Endodermal cell (in vitro differentiated cells): ENCODE measurements around the gene CIT. TPM values are rescaled to one million over a fixed set of nuclear protein-coding genes. Genes with fewer than 3 reads are reported as not detected.

Source experiments
- DNase-seq: peaks from one replicate; pipeline ENCODE4 v3.0.0-alpha.2; 2017
- H3K27ac ChIP-seq: 2 replicates; pipeline ENCODE4 v1.5.1; 2013; ENCODE audit warnings: mild to moderate bottlenecking, low read depth, low read length, moderate library complexity
- H3K27me3 ChIP-seq: 2 replicates; pipeline ENCODE4 v1.6.1; 2013; ENCODE audit warnings: mild to moderate bottlenecking, low read length, moderate library complexity; ENCODE audit not compliant: insufficient read depth, control insufficient read depth, poor library complexity, severe bottlenecking
- H3K36me3 ChIP-seq: 2 replicates; pipeline ENCODE4 v1.7.0; 2013; ENCODE audit warnings: mild to moderate bottlenecking, low read length, moderate library complexity; ENCODE audit not compliant: control insufficient read depth, insufficient read depth
- H3K4me1 ChIP-seq: one replicate; pipeline ENCODE4 v1.7.0; 2013; ENCODE audit warnings: low read length; ENCODE audit not compliant: control insufficient read depth, insufficient read depth
- H3K4me3 ChIP-seq: 2 replicates; pipeline ENCODE4 v1.5.1; 2013; ENCODE audit warnings: mild to moderate bottlenecking, low read length, moderate library complexity
- H3K9ac ChIP-seq: 2 replicates; pipeline ENCODE4 v1.6.1; 2013; ENCODE audit warnings: mild to moderate bottlenecking, low read length, moderate library complexity; ENCODE audit not compliant: poor library complexity, severe bottlenecking; ENCODE audit errors: extremely low read depth
- H3K9me3 ChIP-seq: 2 replicates; pipeline ENCODE4 v1.6.1; 2013; ENCODE audit warnings: mild to moderate bottlenecking, low read length, moderate library complexity; ENCODE audit not compliant: control insufficient read depth
- H3K27ac Mint-ChIP-seq: 2 replicates; pipeline ENCODE4 v1.8.0; 2020; ENCODE audit warnings: mixed read lengths
- H3K27me3 Mint-ChIP-seq: 2 replicates; pipeline ENCODE4 v1.8.0; 2021; ENCODE audit warnings: mild to moderate bottlenecking, mixed read lengths; ENCODE audit not compliant: insufficient read depth
- H3K36me3 Mint-ChIP-seq: 2 replicates; pipeline ENCODE4 v1.8.0; 2020; ENCODE audit warnings: low read depth, mixed read lengths
- H3K4me1 Mint-ChIP-seq: 2 replicates; pipeline ENCODE4 v1.8.0; 2020; ENCODE audit warnings: mixed read lengths
- H3K4me3 Mint-ChIP-seq: 2 replicates; pipeline ENCODE4 v1.8.0; 2020; ENCODE audit warnings: mild to moderate bottlenecking, moderate library complexity, mixed read lengths
- H3K9me3 Mint-ChIP-seq: 2 replicates; pipeline ENCODE4 v1.8.0; 2020; ENCODE audit warnings: mild to moderate bottlenecking, mixed read lengths
- WGBS, 2 experiments: methylation state at CpG; one replicate each; pipeline versions ENCODE4 v1.1.5 to v1.1.7; 2013; ENCODE audit warnings: missing lambda C conversion rate in 2 of 2, mixed read lengths in 1 of 2; ENCODE audit not compliant: insufficient coverage in 1 of 2, insufficient read length in 1 of 2; 5-methylcytosine and 5-hydroxymethylcytosine counted together
- total RNA-seq, 2 donors: library from RNA; stranded (reverse); fragmentation: NEBNext Ultra II Directional in 1 of 2; extraction: Animal tissue kit (Norgen Biotek cat#: 25700) in 1 of 2; gene quantifications; 2 replicates in 1 of 2; 3 replicates in 1 of 2; pipeline ENCODE4 v1.2.1, GENCODE V29; 2021
- TF ChIP-seq, protein P1 (sequence below): fragments of 200-600 bp; sonication (generic); conservative IDR thresholded peaks from 2 replicates; pipeline ENCODE4 v1.5.0; 2021; ENCODE audit warnings: antibody characterized with exemption, mild to moderate bottlenecking

CIT gene
- total RNA-seq, 2 donors from 2014 or later, result 57.3 to 79.1 TPM

- Mint-ChIP-seq H3K4me1 (peaks cover 36% of the 10 kb centered on the region), H3K27ac (peak overlapping the region; percentile 69), H3K27me3 (peaks cover 2% of the 10 kb centered on the region), H3K9me3 (peaks cover 14% of the 10 kb centered on the region), H3K36me3 (peaks cover 21% of the 10 kb centered on the region), H3K4me3 (peak overlapping the region; percentile 49)
- Histone ChIP-seq H3K9me3 (peaks cover 11% of the 10 kb centered on the region), H3K36me3 (peaks cover 22% of the 10 kb centered on the region), H3K27ac (no peak overlapping the region), H3K4me1 (no peaks in the 10 kb centered on the region), H3K9ac (no peak overlapping the region), H3K27me3 (no peaks in the 10 kb centered on the region), H3K4me3 (peak overlapping the region; percentile 67)
- peak; percentile 91 for DNase-seq
- 14 to 16% methylated on average over 11 to 16 of the region's 16 CpGs for WGBS, 2 experiments
- TF ChIP-seq, protein P1, sequence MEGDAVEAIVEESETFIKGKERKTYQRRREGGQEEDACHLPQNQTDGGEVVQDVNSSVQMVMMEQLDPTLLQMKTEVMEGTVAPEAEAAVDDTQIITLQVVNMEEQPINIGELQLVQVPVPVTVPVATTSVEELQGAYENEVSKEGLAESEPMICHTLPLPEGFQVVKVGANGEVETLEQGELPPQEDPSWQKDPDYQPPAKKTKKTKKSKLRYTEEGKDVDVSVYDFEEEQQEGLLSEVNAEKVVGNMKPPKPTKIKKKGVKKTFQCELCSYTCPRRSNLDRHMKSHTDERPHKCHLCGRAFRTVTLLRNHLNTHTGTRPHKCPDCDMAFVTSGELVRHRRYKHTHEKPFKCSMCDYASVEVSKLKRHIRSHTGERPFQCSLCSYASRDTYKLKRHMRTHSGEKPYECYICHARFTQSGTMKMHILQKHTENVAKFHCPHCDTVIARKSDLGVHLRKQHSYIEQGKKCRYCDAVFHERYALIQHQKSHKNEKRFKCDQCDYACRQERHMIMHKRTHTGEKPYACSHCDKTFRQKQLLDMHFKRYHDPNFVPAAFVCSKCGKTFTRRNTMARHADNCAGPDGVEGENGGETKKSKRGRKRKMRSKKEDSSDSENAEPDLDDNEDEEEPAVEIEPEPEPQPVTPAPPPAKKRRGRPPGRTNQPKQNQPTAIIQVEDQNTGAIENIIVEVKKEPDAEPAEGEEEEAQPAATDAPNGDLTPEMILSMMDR, result no peak
These were observed 73.7 kb downstream of the CIT start for GRCh38 chr12:119803381-119803791.

GRCh38 chr12:119802472-119802871, 74.6 kb downstream of the CIT start:
- H3K27me3 ChIP-seq, result no peaks in the 10 kb centered on the region
- peaks cover 20% of the 10 kb centered on the region for H3K36me3 ChIP-seq
- peaks cover 9% of the 10 kb centered on the region for H3K9me3 ChIP-seq
- no peak for DNase-seq
- Mint-ChIP-seq H3K36me3 (peaks cover 13% of the 10 kb centered on the region), H3K27me3 (peaks cover 2% of the 10 kb centered on the region), H3K9me3 (peaks cover 8% of the 10 kb centered on the region), H3K27ac (no peak overlapping the region), H3K4me1 (peaks cover 36% of the 10 kb centered on the region), H3K4me3 (no peak overlapping the region)
- WGBS, 2 experiments, result 86 to 90% methylated on average over 3 to 4 of the region's 4 CpGs
- H3K9ac ChIP-seq, result no peak overlapping the region
- H3K4me1 ChIP-seq, result no peaks in the 10 kb centered on the region
- no peak overlapping the region for H3K4me3 ChIP-seq
- no peak overlapping the region for H3K27ac ChIP-seq
- TF ChIP-seq, protein P1, result no peak

DNA sequence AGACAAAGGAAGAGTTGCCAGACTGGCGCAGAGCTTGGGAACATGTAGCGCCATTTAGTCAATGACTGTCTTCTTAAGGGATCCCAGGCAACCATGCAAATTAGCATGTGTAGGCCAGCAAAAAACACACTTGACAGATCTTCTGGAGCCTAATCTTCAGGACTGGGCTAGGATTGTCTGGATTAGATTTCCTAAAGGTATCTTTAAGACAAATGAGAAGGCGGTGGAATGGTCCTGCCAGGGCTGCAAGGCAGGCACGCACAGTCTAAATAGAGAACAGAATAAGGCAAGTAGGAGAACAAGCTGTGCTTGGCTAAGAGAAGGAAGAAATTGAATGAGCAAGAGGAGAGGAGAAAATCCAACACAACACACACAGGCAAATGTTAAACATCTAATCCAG, 80.0 kb downstream of the CIT start:
- no peaks in the 10 kb centered on the region for H3K4me1 ChIP-seq
- no peak overlapping the region for H3K9ac ChIP-seq
- WGBS, 2 experiments, result 96 to 97% methylated on average over 4 of the region's 4 CpGs
- H3K4me3 ChIP-seq, result no peak overlapping the region
- no peak for DNase-seq
- Mint-ChIP-seq H3K4me3 (no peak overlapping the region), H3K4me1 (peaks cover 16% of the 10 kb centered on the region), H3K36me3 (peaks cover 11% of the 10 kb centered on the region), H3K9me3 (no peaks in the 10 kb centered on the region), H3K27me3 (no peaks in the 10 kb centered on the region), H3K27ac (no peak overlapping the region)
- TF ChIP-seq, protein P1, result no peak
- peaks cover 25% of the 10 kb centered on the region for H3K36me3 ChIP-seq
- no peaks in the 10 kb centered on the region for H3K9me3 ChIP-seq
- no peak overlapping the region for H3K27ac ChIP-seq
- no peaks in the 10 kb centered on the region for H3K27me3 ChIP-seq
